ENCODE measurements around the gene MAFG. TPM values are rescaled to one million over a fixed set of nuclear protein-coding genes. Genes with fewer than 3 reads are reported as not detected.

MAFG gene
- total RNA-seq, 1 donor from 2014 or later, result 35.8 TPM

GRCh38 chr17:81955756-81956544 lies 28.4 kb upstream of the MAFG start:
- no peak for DNase-seq (ENCODE audit: low read depth)
- Histone ChIP-seq H3K27me3 (ENCODE audit: insufficient read depth, low read length) (peaks cover 14% of the 10 kb centered on the region), H4K20me1 (ENCODE audit: insufficient read depth, low read length) (peaks cover 7% of the 10 kb centered on the region), H3K36me3 (ENCODE audit: insufficient read depth, low read length) (no peaks in the 10 kb centered on the region), H3K4me1 (ENCODE audit: insufficient read depth, low read length) (no peaks in the 10 kb centered on the region), H3K9ac (ENCODE audit: low read length) (no peak overlapping the region), H3K4me2 (ENCODE audit: low read length) (no peak overlapping the region), H3K9me3 (ENCODE audit: insufficient read depth, low read depth, low read length) (no peaks in the 10 kb centered on the region), H3K27ac (ENCODE audit: low read depth, low read length) (no peak overlapping the region), H2AFZ (ENCODE audit: low read depth, low read length) (no peak overlapping the region), H3K4me3 (ENCODE audit: insufficient read depth, low read depth, low read length) (no peak overlapping the region), H3K79me2 (ENCODE audit: insufficient read depth, low read length) (no peaks in the 10 kb centered on the region)
- H3K36me3 Mint-ChIP-seq (ENCODE audit: low read depth, unreplicated experiment), result no peaks in the 10 kb centered on the region
- peak overlapping the region; percentile 18 for H3K27ac Mint-ChIP-seq (ENCODE audit: unreplicated experiment)
- FAIRE-seq, result no peak
- no peak overlapping the region for H3K4me3 Mint-ChIP-seq (ENCODE audit: unreplicated experiment)
- H3K9me3 Mint-ChIP-seq (ENCODE audit: unreplicated experiment), result peaks cover 2% of the 10 kb centered on the region
- H3K27me3 Mint-ChIP-seq (ENCODE audit: low read depth, unreplicated experiment), result peaks cover 28% of the 10 kb centered on the region
- TF ChIP-seq EZH2 (IDR thresholded peaks at IDR 0.05; ENCODE audit: insufficient read depth, low read length) (no peak), CTCF (IDR thresholded peaks at IDR 0.05; ENCODE audit: insufficient read depth, low read depth, low read length) (no peak)
- peaks cover 3% of the 10 kb centered on the region for H3K4me1 Mint-ChIP-seq (ENCODE audit: low read depth, unreplicated experiment)

GRCh38 chr17:81955058-81955681 lies 27.6 kb upstream of the MAFG start:
- H3K9me3 Mint-ChIP-seq (ENCODE audit: unreplicated experiment), result peaks cover 2% of the 10 kb centered on the region
- FAIRE-seq (no peak), DNase-seq (ENCODE audit: low read depth) (no peak)
- Histone ChIP-seq H3K79me2 (ENCODE audit: insufficient read depth, low read length) (no peaks in the 10 kb centered on the region), H3K27me3 (ENCODE audit: insufficient read depth, low read length) (peaks cover 12% of the 10 kb centered on the region), H3K9me3 (ENCODE audit: insufficient read depth, low read depth, low read length) (no peaks in the 10 kb centered on the region), H3K4me1 (ENCODE audit: insufficient read depth, low read length) (no peaks in the 10 kb centered on the region), H3K36me3 (ENCODE audit: insufficient read depth, low read length) (no peaks in the 10 kb centered on the region), H3K9ac (ENCODE audit: low read length) (no peak overlapping the region), H3K27ac (ENCODE audit: low read depth, low read length) (no peak overlapping the region), H2AFZ (ENCODE audit: low read depth, low read length) (no peak overlapping the region), H3K4me2 (ENCODE audit: low read length) (no peak overlapping the region), H3K4me3 (ENCODE audit: insufficient read depth, low read depth, low read length) (no peak overlapping the region), H4K20me1 (ENCODE audit: insufficient read depth, low read length) (peaks cover 7% of the 10 kb centered on the region)
- H3K27me3 Mint-ChIP-seq (ENCODE audit: low read depth, unreplicated experiment), result peaks cover 32% of the 10 kb centered on the region
- H3K4me3 Mint-ChIP-seq (ENCODE audit: unreplicated experiment), result no peak overlapping the region
- no peak overlapping the region for H3K27ac Mint-ChIP-seq (ENCODE audit: unreplicated experiment)
- H3K4me1 Mint-ChIP-seq (ENCODE audit: low read depth, unreplicated experiment), result peaks cover 3% of the 10 kb centered on the region
- TF ChIP-seq EZH2 (IDR thresholded peaks at IDR 0.05; ENCODE audit: insufficient read depth, low read length) (no peak), CTCF (IDR thresholded peaks at IDR 0.05; ENCODE audit: insufficient read depth, low read depth, low read length) (no peak)
- H3K36me3 Mint-ChIP-seq (ENCODE audit: low read depth, unreplicated experiment), result no peaks in the 10 kb centered on the region

Data from astrocyte (in vitro differentiated cells and primary cell).